HuH-7 (cell line): ENCODE data around the gene ABI3BP.
"Not testable (repeated sequence)": the region's sequence is repeated elsewhere in the genome, so short reads cannot be mapped to it uniquely, and the experiment has no call there.

ENCODE experiments used
- DNase-seq: peaks from one replicate; pipeline ENCODE4 v3.0.0; 2011; ENCODE audit warnings: low spot score

Gene ABI3BP

DNA sequence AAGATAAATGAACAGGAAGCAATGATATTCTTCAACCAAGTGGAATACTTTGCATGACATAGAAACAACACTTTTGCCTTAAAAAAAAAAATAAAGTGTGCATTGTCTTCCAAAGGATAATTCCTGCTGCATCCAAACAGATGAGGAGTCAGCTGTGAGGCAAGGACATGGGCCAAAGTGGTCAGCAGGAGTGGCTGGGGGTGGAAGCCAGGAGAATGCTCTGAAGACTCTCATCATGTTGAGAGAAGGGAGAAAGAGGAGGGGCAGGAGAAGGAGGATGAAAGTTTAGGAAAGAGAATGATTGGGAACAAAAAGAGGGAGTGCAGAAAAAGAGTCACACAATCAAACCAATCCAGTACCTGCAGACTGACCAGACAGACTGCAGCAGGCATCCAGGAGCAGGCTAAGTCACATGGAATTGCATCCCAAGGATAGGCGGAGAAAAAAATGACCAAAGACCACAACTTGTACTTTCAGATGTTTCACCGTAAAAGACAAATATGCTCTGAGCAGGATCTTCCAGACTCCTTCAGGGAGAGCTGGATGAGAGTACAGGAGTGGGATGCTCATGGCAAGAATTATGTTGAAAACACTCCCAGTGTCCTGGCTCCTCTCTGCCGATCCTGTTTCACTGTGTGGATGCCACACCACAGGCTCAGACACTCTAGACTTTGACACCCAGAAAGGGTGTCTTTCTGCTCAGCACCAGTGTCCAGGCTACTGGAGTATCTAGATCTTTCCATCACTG lies 11.9 kb downstream of the ABI3BP start:
- no peak for DNase-seq

DNA sequence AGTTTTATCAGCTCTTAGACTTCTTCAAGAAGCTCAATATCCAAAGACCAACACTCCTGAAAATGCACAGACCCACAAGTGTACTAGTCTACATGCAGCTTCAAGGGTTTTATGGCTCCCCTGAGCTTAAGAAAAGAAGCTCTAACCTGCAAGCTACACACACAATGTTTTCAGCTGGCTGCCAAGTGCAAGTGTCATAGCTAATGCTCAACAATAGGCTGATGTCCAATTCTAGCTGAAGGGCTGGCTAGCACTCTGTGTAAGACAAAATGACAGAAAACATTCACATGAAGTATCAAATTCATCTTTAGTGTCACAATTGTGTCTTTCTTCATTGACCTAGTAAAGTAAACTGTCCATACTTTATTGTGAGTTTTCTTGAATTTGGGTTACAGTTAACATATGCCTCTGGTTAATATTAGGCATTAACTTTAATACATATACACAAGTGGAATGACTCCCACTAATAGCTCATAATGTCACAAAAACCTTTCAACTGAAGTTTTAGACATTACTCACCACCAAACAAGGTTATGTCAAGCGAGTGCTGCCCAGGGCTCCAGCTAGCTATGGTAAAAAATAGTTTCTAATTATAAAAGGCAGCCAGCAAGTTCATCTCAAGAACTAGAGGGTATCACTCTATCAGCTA lies 15.1 kb downstream of the ABI3BP start:
- no peak for DNase-seq

DNA sequence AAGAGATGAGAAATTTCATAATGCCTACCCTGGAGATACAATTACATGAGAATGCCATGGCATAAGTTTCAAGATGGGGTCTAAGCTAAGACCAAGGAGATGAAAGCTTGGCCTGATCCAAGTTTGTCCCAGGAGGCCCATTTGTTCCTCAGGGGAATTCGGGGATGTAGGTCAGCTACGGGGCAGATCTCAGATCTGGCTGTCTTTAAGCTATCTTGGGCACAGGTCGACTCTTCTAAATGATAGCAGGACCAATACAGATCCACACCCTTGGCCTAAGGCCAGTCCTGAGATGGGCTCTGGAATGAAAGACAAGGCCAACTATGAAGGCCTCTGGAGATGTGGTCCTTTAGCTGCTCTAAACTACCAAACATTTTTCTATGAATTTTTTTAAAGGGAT lies 16.6 kb downstream of the ABI3BP start:
- no peak for DNase-seq

DNA sequence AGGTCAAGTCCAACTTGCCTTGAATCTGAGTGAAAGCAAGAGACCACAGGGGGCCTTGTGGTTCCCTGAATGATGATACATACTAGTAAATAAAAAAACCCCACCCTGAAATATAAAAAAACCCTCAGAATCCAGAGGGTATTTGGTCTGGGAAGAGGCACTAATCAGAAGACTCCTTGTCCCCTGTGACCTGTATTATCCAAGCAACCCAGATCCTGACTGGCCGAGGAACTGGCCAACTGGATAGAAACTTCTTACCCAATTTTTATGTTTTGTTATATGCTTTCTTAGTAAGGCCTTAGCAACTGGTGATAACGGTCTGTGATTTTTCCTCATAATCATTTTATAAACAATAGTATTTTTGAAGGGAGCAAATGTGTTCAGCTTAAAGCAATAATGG lies 17.5 kb downstream of the ABI3BP start:
- no peak for DNase-seq

DNA sequence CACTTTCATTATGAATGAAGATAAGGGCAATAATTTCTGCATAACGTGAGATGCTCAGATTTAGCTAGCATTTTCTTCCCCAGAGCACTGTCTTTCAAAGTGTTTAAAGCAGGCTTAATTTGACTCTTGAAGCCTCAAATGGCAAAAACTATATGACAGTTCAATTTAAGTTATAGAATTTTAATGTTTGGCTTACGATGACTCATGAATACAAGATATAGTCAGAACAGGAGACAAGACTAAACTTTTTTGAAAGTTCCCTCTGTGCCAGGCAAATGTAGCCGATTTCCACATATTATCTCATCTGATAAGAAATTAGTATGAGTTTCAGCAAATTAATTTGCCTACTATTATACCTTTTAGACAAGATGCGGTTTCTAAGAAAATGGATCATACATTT lies 19.6 kb downstream of the ABI3BP start:
- DNase-seq: no peak

DNA sequence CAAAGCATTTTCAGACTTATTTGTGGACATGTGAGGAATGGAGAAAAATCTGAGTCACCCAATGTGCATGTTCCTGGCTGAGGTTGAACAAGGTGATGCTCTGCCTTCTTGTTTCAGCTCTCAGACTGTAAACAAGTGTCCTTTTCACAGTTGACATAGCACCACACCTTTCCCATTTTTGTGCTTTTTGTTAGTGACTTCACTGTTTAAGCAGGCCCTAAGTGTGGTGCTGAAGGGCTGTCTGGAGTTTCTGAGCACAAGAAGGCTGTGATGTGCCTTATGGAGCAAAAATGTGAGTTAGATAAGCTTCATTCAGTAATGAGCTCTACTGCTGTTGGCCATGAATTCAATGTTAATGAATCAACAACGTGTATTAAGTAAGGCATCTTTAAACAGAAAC lies 20.4 kb downstream of the ABI3BP start:
- DNase-seq: no peak

DNA sequence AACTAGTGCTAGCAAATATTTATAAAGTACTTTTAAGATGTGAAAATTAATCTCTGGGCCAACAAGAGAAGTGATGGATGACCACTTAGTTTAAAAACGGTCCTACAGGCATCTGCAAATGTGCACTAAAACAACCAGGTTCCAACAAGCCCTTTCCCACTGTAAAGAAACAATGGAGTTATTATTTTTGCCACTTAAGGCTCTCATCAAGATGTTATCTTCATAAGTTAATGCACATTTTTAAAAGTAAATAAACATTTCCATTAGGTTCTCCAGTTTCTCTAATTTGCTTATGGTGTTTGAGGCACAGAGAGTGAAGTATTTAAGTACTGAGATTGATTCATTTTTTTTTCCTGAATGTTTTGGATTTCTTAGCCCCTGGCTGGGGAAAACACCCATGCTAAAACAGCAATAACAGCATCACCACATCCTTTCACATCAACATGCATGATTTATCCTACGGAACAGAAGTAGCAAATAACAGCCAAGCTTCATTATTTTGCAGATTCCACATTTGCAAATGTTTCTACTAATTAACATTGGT lies 20.8 kb downstream of the ABI3BP start:
- DNase-seq: no peak

DNA sequence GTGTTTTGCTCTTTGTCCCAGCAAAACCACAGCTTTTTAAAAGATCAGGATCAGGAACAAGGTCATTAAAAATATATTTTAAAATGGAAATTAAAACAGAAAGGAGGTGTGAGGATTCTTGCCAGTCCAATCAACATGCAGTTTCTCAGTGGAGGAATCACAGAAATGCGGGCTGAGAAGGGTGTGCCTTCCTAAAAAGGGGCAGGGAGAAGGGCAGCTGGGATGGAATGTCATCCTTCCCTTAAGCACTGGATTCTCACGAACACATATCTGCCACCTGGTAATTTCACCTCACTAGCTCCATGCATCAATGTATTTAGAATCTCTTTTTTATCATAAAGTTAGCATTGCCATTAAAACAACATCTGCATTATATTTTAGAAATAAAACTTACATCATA lies 21.4 kb downstream of the ABI3BP start:
- no peak for DNase-seq

DNA sequence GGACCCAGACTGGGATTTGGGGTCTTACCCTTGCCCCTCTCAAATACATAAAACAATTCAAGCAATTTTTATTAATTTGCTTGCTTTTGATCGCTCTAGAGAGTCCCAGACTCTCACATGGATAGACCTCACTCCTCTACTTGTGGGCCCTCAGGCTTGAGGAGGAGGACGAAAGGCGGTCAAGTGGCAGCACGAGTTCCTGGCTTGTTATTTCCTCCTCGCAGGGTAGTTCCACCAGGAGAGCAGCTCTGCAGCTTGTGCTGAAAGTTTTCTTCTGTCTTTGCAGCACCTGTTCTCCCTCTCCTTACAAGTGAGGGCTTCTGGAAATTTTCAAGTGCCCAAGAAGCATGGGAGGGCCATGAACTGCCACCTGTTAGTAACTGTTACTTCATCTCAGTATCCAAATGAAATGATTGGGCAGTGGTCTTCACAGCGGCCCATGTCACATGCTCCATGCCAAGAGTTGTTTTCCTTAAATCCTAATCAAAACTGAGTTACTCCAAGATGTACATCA lies 22.7 kb downstream of the ABI3BP start:
- no peak for DNase-seq

DNA sequence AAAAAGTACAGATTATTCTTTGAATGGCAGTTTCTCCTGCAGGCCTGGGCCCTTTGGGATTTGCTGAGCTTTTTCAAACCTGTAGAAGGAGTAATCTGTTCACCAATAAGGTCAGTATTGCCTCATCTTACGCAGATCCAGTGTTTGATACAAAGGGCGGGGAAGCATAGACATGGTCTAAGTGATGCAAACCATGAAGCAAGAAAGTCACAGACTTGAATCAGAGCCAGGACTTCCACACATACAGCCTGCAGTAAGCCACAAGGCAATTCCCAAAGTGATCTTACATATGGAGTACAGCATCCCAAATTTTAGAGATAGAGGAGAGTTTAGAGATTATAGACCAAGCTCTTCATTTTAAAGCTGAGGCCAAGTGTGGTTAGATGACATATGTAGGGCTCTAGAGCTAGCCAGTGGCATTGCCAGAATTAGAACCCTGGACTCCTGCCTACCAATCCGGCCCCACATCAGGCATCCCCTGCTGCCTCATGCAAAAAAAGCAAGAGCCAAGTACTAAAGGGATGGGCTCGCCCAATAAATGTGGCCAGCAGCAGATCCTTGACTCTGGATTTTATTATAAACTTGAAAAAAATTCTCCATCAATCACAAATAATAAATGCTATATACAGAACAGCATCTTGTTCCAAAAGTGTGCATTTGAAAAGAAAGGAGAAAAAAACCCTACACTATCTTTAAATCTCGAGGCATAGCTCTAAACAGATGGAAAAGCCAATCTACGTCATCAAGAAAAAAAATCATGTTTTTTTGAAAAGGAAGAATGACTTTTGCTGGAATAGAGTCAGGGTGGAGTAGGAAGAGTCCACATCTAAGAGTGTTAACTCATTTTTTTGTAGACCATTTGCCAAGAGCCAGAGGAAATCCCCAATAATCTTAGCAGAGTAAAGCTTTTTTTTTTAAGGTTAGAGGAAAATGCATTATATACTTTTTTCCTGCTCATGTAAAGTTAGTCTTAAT lies 24.0 kb downstream of the ABI3BP start:
- DNase-seq: no peak

DNA sequence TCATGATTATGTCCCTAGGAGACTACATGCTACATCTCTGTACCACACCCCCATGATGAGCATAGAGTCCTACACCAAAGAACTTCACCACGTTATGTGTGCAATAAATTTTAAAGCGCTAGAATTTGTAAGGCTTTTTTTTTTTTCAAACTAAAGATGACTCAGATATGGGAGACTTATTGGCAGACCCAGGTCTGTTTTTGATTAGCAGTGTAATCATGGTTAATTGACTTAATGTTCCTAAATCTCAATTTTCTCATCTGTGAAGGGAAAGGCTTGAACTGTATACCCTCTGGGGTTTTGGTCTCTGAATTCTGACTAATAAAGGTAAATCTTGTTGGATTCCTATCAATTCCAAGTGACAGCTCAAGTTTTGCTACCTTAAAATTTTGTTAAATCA lies 26.4 kb downstream of the ABI3BP start:
- no peak for DNase-seq

DNA sequence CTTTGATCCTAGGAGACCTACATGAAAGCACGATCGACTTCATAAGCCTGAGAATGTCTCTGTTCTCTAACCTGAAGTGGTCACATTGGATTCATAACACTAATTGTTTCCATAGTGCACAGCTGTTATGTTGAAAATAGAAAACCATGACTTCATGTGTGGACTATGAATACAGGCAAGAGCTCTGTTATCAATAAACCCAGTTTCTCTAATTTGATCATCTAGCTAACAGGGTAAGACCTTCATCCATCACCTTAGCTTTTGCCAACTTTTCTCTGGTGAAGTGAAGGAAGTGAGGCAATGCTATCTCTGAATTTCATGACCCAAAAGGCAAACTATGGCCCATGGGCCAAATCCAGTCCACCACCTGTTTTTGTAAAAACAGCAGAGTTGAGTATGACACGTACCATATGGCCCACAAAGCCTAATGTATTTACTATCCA lies 27.2 kb downstream of the ABI3BP start:
- DNase-seq: no peak

DNA sequence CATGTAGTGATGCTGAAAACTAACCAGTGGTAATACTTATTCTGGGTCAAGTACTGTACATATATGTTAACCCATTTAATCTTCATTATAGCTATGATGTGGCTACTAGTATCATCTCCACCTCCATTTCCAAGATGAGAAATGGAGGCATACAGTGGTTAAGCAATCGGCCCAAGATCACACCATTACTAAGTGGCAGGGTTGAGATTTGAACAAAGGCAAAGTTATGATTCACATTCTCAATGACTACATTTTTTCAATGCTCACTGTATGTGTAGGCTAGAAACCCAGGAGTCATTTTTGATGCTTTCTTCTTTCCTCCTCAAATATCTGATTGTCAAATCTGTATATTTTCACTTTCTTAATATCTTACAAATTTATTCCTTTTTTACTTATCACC lies 30.2 kb downstream of the ABI3BP start:
- DNase-seq: no peak

DNA sequence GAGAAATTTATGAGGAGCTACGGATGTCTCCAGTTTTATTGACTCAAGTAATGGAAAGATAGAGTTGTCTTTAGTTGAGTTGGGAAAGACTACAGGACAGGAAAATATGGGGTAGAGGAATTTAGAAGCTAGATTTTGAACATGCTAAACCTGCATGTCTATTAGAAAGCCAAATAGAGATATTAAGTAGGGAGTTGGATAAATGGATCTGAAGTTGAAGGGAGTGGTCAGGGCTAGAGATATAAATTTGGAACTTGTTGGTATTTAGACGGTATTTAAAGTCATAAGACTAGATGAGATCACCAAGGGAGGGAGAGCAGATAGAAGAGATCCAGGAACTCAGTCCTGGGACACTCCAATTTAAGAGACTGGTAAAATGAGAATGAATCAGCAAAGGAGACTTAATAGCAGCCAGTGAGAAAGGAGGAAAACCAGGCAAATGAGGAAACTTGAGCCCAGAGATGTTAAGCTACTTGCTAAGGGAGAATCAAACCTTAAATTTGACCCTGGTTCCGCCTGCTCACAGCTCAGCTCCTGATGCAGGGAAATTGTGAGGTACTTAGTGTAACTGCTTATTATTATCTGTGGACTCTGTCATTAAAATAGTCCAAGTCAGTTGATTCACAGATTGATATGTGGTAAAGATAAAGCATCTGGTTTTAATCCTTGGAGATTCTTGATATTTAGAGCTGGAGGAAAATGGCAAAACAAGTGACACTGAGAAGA lies 35.8 kb downstream of the ABI3BP start:
- no peak for DNase-seq

DNA sequence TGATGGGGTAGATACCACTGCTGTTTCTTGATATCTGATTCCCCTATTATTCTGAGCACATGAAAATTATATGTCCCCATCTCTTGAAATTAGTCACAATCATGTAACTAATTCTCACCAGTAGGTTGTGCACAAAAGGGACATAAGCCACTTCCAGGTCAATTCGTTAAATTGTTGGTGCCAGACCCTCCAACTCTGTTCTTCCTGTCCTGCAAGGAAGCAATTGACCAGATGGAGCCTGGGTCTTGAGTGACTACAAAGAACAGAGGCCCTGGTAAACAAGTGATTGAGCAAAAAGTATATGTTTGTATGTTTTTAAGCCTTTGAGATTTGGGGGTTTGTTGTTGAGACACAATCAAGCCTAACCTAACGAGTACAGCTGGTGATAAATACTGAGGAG lies 36.9 kb downstream of the ABI3BP start:
- DNase-seq: no peak

DNA sequence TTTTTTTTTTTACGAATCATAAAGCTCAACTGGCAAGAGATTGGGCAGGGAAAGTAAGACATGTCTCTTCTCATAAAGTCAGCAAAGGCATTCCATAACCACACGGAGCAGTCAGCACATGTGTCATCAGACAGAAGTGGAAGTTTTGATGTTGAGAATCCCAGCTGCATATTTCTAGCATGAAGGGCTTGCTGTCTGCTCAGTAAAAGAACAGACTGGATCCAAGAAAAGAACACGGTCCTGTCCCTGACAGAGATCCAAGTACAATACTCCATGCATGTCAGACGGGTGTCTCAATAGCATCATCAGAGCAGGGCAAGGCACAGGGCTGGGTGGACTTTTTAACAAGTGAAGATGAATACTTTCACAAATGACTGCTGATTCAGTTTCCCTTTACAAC lies 38.2 kb downstream of the ABI3BP start:
- DNase-seq: no peak

DNA sequence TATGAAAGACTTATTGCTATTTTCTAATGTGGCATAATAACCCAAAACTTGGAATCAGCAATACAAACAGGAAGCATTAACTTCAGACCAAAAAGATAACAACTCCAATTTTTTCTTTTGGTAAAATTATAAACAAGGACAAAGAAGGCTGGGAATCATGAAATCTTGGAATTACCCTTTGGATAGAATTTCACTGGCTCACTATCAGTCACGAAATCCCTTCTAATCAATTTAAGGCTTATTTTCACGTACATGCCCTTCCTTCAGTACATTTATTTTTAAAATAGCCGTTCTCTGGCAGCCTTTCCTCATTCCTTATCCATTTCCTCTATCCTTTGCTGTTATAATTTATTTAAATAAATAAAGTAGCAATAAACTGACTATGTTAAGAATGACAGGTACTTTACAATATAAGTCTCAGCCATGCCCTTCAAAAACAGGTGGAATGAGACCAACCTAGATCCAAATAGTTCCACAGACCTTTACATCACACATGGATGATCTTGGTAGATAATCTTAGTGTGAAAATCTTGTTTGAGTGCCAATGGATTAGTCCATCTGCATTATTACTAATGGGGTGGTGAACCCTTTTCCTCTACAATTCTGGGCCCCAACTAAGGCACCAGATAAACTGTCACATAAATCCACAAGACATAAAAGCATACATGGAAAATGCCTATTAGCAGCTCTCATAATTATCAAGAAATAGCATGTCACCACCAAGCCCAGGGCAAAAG lies 38.9 kb downstream of the ABI3BP start:
- DNase-seq: no peak

DNA sequence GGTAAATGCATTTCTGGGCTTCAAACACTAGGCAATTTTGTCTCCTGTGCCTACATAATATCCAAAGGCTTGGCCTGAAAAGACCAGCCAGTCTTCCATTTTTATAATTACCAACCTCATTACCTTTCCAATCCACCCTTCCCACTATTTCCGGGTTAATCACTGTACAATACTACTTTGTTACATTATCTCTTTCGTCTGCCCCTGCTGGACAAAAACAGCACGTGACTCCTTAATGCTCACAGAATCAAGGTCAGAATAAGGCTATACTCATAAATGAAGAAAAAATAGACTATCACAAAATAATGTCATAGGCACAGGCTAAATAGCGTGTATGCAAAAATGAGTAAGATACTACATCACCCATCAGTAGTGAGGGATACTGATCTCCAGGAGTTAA lies 40.1 kb downstream of the ABI3BP start:
- no peak for DNase-seq

DNA sequence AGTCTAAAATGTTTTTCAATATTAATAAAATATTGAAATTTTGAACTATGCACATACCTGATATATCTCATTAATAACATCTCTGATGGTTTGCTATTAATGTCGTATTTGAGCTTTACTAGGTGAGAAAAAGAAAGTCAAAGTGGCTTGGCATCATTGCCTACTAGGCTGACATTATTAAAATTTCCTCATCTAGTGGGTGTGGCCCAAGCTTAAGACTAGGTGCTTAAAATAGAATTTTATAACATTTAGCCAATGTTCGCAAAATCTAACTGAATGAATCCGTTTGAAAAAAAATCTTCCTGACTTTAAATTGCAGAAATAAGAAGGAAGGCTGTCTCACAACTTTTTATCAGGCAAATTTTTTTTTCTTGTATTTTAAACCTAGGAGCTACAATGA lies 46.1 kb downstream of the ABI3BP start:
- DNase-seq: no peak

DNA sequence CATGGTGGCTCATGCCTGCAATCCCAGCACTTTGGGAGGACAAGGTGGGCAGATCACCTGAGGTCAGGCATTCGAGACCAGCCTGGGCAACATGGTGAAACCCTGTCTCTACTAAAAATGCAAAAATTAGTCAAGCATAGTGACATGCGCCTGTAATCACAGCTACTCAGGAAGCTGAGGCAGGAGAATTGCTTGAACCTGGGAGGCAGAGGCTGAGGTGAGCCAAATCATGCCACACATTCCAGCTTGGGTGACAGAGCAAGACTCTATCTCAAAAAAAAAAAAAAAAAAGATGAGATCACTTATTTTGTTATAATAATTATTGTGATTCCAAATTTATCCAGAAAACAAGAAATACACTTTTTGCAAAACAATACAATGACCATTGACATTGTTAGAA lies 47.1 kb downstream of the ABI3BP start:
- DNase-seq: not testable (repeated sequence)

DNA sequence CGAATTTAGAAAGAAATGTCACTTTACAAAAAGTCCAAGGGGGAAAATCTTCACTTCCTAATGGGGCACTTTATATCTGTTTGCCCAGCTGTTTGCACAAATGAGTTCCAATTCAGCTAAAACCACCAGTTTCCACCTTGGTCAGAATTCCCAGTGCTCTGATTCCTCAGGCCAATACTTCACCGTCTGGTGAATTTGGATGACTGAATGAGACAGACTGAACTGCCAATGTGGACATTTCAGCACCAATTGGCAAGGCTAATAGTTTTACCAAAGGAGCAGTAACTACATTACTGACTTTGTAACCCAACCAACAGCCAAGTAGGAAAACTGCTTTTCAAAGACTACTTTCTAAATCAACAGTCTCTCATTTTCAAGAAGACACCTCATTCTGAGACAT lies 51.8 kb downstream of the ABI3BP start:
- DNase-seq: no peak
